Sigmoid colon (tissue), 7 donors: Measurements from ENCODE around the gene ACAA1. TPM values are rescaled to one million over a fixed set of nuclear protein-coding genes. Genes with fewer than 3 reads are reported as not detected.

Experiments
- DNase-seq: peaks from one replicate; pipeline ENCODE4 v3.0.0-alpha.2; 2019
- H3K27ac ChIP-seq, 4 donors: fragments of 200-600 bp; sonication (generic); one replicate each; pipeline ENCODE4 v1.5.1; 2016 to 2019; ENCODE audit warnings: mild to moderate bottlenecking in 1 of 4
- H3K27me3 ChIP-seq, 3 donors: fragments of 200-600 bp; sonication (generic); one replicate each; pipeline ENCODE4 v1.5.1; 2019; ENCODE audit warnings: mild to moderate bottlenecking in 1 of 3
- H3K36me3 ChIP-seq, 4 donors: fragments of 200-600 bp; sonication (generic); one replicate each; pipeline ENCODE4 v1.5.1; 2016 to 2019
- H3K4me1 ChIP-seq, 4 donors: fragments of 200-600 bp; sonication (generic); one replicate each; pipeline ENCODE4 v1.5.1; 2017 to 2019
- H3K4me3 ChIP-seq, 4 donors: fragments of 200-600 bp; sonication (generic); one replicate each; pipeline ENCODE4 v1.5.1; 2017 to 2019; ENCODE audit warnings: mild to moderate bottlenecking in 2 of 4, moderate library complexity in 1 of 4
- H3K9me3 ChIP-seq, 4 donors: fragments of 200-600 bp in 3 of 4; sonication (generic) in 3 of 4; one replicate each; pipeline versions ENCODE4 v1.5.1 to v1.6.1; 2013 to 2019
- EP300 ChIP-seq, 4 donors: sonication (generic); formaldehyde crosslinking; IDR thresholded peaks; one replicate each; pipeline ENCODE4 v1.6.1; 2017; ENCODE audit warnings: antibody characterized with exemption in 4 of 4
- POLR2A ChIP-seq, 2 donors: fragments of 450-650 bp; IDR thresholded peaks; one replicate each; pipeline ENCODE4 v1.6.1; 2016; ENCODE audit warnings: antibody characterized with exemption in 2 of 2, mild to moderate bottlenecking in 2 of 2, moderate library complexity in 2 of 2
- POLR2AphosphoS5 ChIP-seq, 4 donors: sonication (generic); formaldehyde crosslinking; IDR thresholded peaks; one replicate each; pipeline ENCODE4 v1.6.1; 2017; ENCODE audit warnings: antibody characterized with exemption in 4 of 4
- WGBS, 2 donors: extraction: QIAGEN DNeasy Blood & Tissue Kit; methylation state at CpG; one replicate each; pipeline ENCODE4 v1.1.7; 2013; 5-methylcytosine and 5-hydroxymethylcytosine counted together
- intact Hi-C: fragments of 100-400 bp; cut with DNase I; formaldehyde crosslinking; loops from one replicate; pipeline ENCODE4 v1.15.1; 2023
- polyA plus RNA-seq, 3 donors: library from polyadenylated mRNA; stranded (reverse); fragments of 200-250 nt; gene quantifications; one replicate each; pipeline ENCODE4 v1.2.3, GENCODE V29; 2013
- total RNA-seq, 4 donors: library from RNA; depleted of rRNA; stranded (reverse); fragments of >200 nt; gene quantifications; one replicate each; pipeline ENCODE4 v1.1.0, GENCODE V29; 2016
- TF ChIP-seq, protein P1 (sequence below), 4 experiments: fragments of 450-650 bp in 3 of 4; fragments of 200-600 bp in 1 of 4; IDR thresholded peaks; one replicate each; pipeline ENCODE4 v1.5.1; 2016 to 2019; ENCODE audit warnings: antibody characterized with exemption in 4 of 4, mild to moderate bottlenecking in 3 of 4, moderate library complexity in 2 of 4
- donor health status: healthy with polysubstance abuse.
- donor health status: Bipolar disorder and iron deficiency.
- donor health status: healthy.

The ACAA1 gene
- total and polyA plus RNA-seq, 7 donors, result 42.6 to 258 (median 53.2) TPM

GRCh38 chr3:38170722-38171121 lies 33.8 kb upstream of the ACAA1 start:
- 94% methylated on average over 4 of the region's 4 CpGs for WGBS, 2 donors
- no peak for DNase-seq
- no peak for TF ChIP-seq EP300 (IDR thresholded peaks at IDR 0.05)
- TF ChIP-seq, protein P1, sequence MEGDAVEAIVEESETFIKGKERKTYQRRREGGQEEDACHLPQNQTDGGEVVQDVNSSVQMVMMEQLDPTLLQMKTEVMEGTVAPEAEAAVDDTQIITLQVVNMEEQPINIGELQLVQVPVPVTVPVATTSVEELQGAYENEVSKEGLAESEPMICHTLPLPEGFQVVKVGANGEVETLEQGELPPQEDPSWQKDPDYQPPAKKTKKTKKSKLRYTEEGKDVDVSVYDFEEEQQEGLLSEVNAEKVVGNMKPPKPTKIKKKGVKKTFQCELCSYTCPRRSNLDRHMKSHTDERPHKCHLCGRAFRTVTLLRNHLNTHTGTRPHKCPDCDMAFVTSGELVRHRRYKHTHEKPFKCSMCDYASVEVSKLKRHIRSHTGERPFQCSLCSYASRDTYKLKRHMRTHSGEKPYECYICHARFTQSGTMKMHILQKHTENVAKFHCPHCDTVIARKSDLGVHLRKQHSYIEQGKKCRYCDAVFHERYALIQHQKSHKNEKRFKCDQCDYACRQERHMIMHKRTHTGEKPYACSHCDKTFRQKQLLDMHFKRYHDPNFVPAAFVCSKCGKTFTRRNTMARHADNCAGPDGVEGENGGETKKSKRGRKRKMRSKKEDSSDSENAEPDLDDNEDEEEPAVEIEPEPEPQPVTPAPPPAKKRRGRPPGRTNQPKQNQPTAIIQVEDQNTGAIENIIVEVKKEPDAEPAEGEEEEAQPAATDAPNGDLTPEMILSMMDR (IDR thresholded peaks at IDR 0.05), result no peak
- no peak for TF ChIP-seq POLR2AphosphoS5 (IDR thresholded peaks at IDR 0.05)
- TF ChIP-seq POLR2A (IDR thresholded peaks at IDR 0.05), result no peak
- intact Hi-C loops, result no loop called here
- Histone ChIP-seq H3K4me1 (peaks cover 0 to 37% (median 28%) of the 10 kb centered on the region in 4 donors), H3K27me3 (no peaks in the 10 kb centered on the region), H3K27ac (no peak overlapping the region), H3K9me3 (no peaks in the 10 kb centered on the region), H3K4me3 (no peak overlapping the region), H3K36me3 (no peaks in the 10 kb centered on the region)

GRCh38 chr3:38169027-38169317 lies 32.0 kb upstream of the ACAA1 start:
- H3K4me3 ChIP-seq, result no peak overlapping the region
- no peaks in the 10 kb centered on the region for H3K9me3 ChIP-seq
- WGBS, 2 donors, result 66 to 81% methylated on average over 1 of the region's 1 CpG
- H3K36me3 ChIP-seq, result no peaks in the 10 kb centered on the region
- H3K27ac ChIP-seq, result no peak overlapping the region
- no peak for DNase-seq
- no peaks in the 10 kb centered on the region for H3K27me3 ChIP-seq
- intact Hi-C loops, result loop anchor here (10.0 kb wide), 2 partner anchors 176 to 286 kb away; partner anchors contain the start of genes ACVR2B and XYLB
- TF ChIP-seq POLR2A (IDR thresholded peaks at IDR 0.05) (no peak), POLR2AphosphoS5 (IDR thresholded peaks at IDR 0.05) (no peak), EP300 (IDR thresholded peaks at IDR 0.05) (no peak)
- TF ChIP-seq, protein P1 (IDR thresholded peaks at IDR 0.05), result no peak
- H3K4me1 ChIP-seq, result peaks cover 0 to 20% (median 19%) of the 10 kb centered on the region in 4 donors

DNA sequence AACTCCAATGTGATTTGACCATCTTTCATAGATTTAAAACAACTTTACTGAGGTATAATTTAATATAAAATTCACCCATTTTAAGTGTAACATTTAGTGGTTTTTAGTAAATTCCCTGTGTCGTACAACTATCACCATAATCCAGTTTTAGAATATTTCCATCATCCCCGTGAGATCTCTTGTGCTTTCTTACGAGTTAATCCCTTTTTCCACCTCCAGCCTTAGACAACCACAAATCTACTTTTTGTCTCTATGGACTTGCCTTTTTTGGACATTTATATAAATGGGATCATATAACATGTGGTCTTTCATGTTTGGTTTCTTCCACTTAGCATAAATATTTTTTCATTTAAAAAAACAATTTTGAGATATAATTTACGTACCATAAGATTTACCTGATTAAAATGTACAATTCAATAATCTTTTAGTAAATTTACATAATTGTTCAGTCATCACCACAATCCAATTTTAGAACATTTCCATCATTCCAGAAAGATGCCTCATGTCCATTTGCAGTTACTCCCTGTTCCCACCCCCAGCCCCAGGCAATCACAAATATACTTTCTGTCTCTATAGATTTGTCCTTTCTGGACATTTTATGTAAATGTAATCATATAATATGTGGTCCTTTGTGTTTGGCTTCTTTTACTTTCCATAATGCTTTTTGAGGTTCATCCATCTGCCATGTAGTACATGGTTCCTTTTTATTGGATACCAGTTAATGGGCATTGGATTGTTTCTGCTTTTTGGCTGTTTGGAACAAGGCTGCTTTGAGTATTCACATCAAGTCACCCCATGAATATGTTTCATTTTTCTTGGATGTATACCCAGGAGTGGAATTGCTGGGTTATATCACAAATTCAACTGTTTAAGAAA lies 31.5 kb upstream of the ACAA1 start:
- Histone ChIP-seq H3K4me1 (peaks cover 0 to 20% (median 19%) of the 10 kb centered on the region in 4 donors), H3K27me3 (no peaks in the 10 kb centered on the region), H3K9me3 (no peaks in the 10 kb centered on the region), H3K27ac (no peak overlapping the region), H3K4me3 (no peak overlapping the region), H3K36me3 (no peaks in the 10 kb centered on the region)
- WGBS, 2 donors, result 95 to 99% methylated on average over 4 of the region's 4 CpGs
- DNase-seq, result no peak
- intact Hi-C loops, result loop anchor here (10.0 kb wide), 2 partner anchors 176 to 286 kb away; partner anchors contain the start of genes ACVR2B and XYLB
- no peak for TF ChIP-seq POLR2AphosphoS5 (IDR thresholded peaks at IDR 0.05)
- TF ChIP-seq, protein P1 (IDR thresholded peaks at IDR 0.05), result no peak
- TF ChIP-seq EP300 (IDR thresholded peaks at IDR 0.05), result no peak
- TF ChIP-seq POLR2A (IDR thresholded peaks at IDR 0.05), result no peak

DNA sequence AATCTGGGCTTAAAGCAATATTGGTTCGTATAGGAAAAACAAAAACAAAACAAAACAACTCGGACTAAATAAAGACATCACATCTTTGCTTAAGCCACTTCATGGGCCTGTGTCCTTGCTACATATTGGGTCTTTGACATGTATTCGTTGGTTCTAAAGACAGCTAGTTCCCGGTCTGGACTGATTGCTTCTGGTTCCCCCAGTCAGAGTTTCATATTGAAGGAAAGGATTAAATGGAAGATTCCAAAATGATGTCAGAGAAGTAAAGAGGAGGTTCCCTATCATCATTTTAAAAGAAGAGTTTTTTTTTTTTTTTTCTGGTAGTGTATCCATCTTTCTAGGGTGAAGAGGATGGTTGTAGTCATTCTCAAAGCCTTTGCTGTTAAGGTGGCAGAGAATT lies 30.7 kb upstream of the ACAA1 start:
- DNase-seq, result no peak
- H3K27ac ChIP-seq, result no peak overlapping the region
- no peaks in the 10 kb centered on the region for H3K27me3 ChIP-seq
- H3K36me3 ChIP-seq, result no peaks in the 10 kb centered on the region
- H3K9me3 ChIP-seq, result no peaks in the 10 kb centered on the region
- 88% methylated on average over 4 of the region's 4 CpGs for WGBS, 2 donors
- no peak overlapping the region for H3K4me3 ChIP-seq
- H3K4me1 ChIP-seq, result peaks cover 0 to 20% (median 19%) of the 10 kb centered on the region in 4 donors
- intact Hi-C loops, result loop anchor here (10.0 kb wide), 2 partner anchors 177 to 287 kb away; partner anchors contain the start of genes ACVR2B and XYLB
- TF ChIP-seq EP300 (IDR thresholded peaks at IDR 0.05) (no peak), POLR2A (IDR thresholded peaks at IDR 0.05) (no peak), POLR2AphosphoS5 (IDR thresholded peaks at IDR 0.05) (no peak)
- TF ChIP-seq, protein P1 (IDR thresholded peaks at IDR 0.05), result no peak
